Measurements from ENCODE around the gene C3orf33.

GRCh38 chr3:155847993-155848392 is 41.9 kb upstream of the C3orf33 start:
- TF ChIP-seq CTCF (IDR thresholded peaks at IDR 0.05; ENCODE audit: insufficient read depth, low read length) (no peak), POLR2AphosphoS5 (IDR thresholded peaks at IDR 0.05; ENCODE audit: low read depth) (no peak), REST (IDR thresholded peaks at IDR 0.05; ENCODE audit: insufficient replicate concordance, low read depth) (no peak), GABPA (IDR thresholded peaks at IDR 0.05; ENCODE audit: low read depth) (no peak), SPI1 (IDR thresholded peaks at IDR 0.05; ENCODE audit: borderline replicate concordance, low read depth) (no peak)

Measured in HL-60 (cell line).